ENCODE measurements around the gene LIMK2. TPM values are rescaled to one million over a fixed set of nuclear protein-coding genes. Genes with fewer than 3 reads are reported as not detected.
"Not testable (repeated sequence)": the region's sequence is repeated elsewhere in the genome, so short reads cannot be mapped to it uniquely, and the experiment has no call there.

The LIMK2 gene
- 100 to 1,000 TPM in 1 of 2 donors, 10 to 100 TPM in 1; 88.0 to 109 TPM for total RNA-seq

- DNase-seq = peak; percentile 98
- Histone ChIP-seq H3K9me3 (no peaks in the 10 kb centered on the region), H3K27me3 (no peaks in the 10 kb centered on the region), H3K9ac (ENCODE audit: low read depth in 2 of 2, low read length in 2 of 2) (peak within 1 kb of the TSS; percentile 93 to 98), H3K4me1 (peaks cover 15% of the 10 kb centered on the region), H3K36me3 (no peaks in the 10 kb centered on the region), H3K4me3 (peak within 1 kb of the TSS; percentile 91), H3K27ac (peak within 1 kb of the TSS; percentile 82)
- TF ChIP-seq, protein P1, sequence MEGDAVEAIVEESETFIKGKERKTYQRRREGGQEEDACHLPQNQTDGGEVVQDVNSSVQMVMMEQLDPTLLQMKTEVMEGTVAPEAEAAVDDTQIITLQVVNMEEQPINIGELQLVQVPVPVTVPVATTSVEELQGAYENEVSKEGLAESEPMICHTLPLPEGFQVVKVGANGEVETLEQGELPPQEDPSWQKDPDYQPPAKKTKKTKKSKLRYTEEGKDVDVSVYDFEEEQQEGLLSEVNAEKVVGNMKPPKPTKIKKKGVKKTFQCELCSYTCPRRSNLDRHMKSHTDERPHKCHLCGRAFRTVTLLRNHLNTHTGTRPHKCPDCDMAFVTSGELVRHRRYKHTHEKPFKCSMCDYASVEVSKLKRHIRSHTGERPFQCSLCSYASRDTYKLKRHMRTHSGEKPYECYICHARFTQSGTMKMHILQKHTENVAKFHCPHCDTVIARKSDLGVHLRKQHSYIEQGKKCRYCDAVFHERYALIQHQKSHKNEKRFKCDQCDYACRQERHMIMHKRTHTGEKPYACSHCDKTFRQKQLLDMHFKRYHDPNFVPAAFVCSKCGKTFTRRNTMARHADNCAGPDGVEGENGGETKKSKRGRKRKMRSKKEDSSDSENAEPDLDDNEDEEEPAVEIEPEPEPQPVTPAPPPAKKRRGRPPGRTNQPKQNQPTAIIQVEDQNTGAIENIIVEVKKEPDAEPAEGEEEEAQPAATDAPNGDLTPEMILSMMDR (IDR thresholded peaks at IDR 0.05) = peak; percentile 62
- intact Hi-C loops (cut with DNase I) = no loop called here
Measured at GRCh38 chr22:31211862-31212730, at the start of gene LIMK2. Gene LIMK2 (plus strand): TSS chr22:31212298. CDS start chr22:31212409, 111 bp downstream.

DNA sequence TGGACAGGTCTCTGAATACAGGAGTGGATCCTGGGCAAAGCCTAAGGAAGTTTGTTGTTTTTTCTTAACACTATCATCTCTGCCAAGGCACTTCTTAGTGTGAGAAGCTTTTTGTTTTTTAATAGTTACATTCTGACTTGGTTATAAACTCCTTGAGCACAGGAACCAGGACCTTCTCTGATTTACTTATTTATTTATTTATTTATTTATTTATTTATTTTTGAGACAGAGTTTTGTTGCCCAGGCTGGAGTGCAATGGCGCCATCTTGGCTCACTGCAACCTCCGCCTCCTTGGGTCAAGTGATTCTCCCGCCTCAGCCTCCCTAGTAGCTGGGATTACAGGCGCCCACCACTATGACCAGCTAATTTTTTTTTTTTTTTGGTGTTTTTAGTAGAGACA lies 41.1 kb upstream of the LIMK2 start:
- H3K9ac ChIP-seq (ENCODE audit: low read depth in 2 of 2, low read length in 2 of 2) = no peak overlapping the region
- H3K9me3 ChIP-seq = no peaks in the 10 kb centered on the region
- H3K27ac ChIP-seq = no peak overlapping the region
- TF ChIP-seq, protein P1 (IDR thresholded peaks at IDR 0.05) = no peak
- no peak overlapping the region for H3K4me3 ChIP-seq
- H3K27me3 ChIP-seq = no peaks in the 10 kb centered on the region
- intact Hi-C loops (cut with DNase I) = no loop called here
- H3K4me1 ChIP-seq = no peaks in the 10 kb centered on the region
- no peak for DNase-seq
- no peaks in the 10 kb centered on the region for H3K36me3 ChIP-seq

DNA sequence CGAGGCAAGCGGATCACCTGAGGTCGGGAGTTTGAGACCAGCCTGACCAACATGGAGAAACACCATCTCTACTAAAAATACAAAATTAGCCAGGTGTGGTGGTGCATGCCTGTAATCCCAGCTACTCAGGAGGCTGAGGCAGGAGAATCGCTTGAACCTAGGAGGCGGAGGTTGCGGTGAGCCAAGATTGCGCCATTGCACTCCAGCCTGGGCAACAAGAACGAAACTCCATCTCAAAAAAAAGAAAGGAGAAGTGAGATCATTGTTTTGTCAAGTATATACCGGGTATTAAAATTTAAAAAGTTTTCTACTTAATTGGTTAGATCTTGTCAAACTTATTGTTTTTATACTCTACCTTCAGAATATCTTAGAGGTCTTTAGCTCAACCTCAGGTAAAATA lies 40.4 kb upstream of the LIMK2 start:
- H3K4me1 ChIP-seq; H3K9ac ChIP-seq (ENCODE audit: low read depth in 2 of 2, low read length in 2 of 2); H3K36me3 ChIP-seq; DNase-seq; intact Hi-C loops (cut with DNase I); H3K4me3 ChIP-seq; H3K27me3 ChIP-seq; H3K9me3 ChIP-seq; H3K27ac ChIP-seq: not testable (repeated sequence)

GRCh38 chr22:31173386-31174145 lies 38.5 kb upstream of the LIMK2 start:
- Histone ChIP-seq H3K4me3 (no peak overlapping the region), H3K9ac (ENCODE audit: low read depth in 2 of 2, low read length in 2 of 2) (no peak overlapping the region), H3K27me3 (no peaks in the 10 kb centered on the region), H3K9me3 (no peaks in the 10 kb centered on the region), H3K27ac (peak overlapping the region; percentile 18), H3K4me1 (no peaks in the 10 kb centered on the region), H3K36me3 (no peaks in the 10 kb centered on the region)
- TF ChIP-seq, protein P1 (IDR thresholded peaks at IDR 0.05) = no peak
- intact Hi-C loops (cut with DNase I) = no loop called here
- DNase-seq = no peak

DNA sequence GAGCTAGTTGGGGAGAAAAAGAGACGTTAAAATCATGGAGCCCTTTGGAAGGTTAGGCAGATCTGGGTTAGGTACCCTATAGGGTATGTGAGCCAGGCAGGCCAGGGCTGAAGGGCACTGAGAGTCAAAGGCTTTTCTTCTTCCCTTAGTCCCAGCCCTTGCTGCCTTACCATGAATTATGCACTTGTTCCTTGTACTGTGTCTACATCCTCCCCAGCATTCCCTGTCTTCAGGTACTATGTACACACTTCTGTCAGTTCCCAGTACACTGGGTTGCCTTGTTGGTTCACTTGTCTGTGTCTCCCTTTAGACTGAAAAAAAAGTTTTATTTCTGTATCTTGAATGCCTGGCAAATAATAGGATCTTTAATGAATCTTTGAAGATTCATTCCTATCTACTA lies 35.2 kb upstream of the LIMK2 start:
- Histone ChIP-seq H3K27ac (no peak overlapping the region), H3K9ac (ENCODE audit: low read depth in 2 of 2, low read length in 2 of 2) (no peak overlapping the region), H3K27me3 (no peaks in the 10 kb centered on the region), H3K4me1 (no peaks in the 10 kb centered on the region), H3K36me3 (no peaks in the 10 kb centered on the region), H3K9me3 (no peaks in the 10 kb centered on the region), H3K4me3 (no peak overlapping the region)
- no peak for DNase-seq
- TF ChIP-seq, protein P1 (IDR thresholded peaks at IDR 0.05) = no peak
- intact Hi-C loops (cut with DNase I) = no loop called here

Measured in colonic mucosa (tissue), 4 donors.